ENCODE measurements around the gene ATL2. TPM values are rescaled to one million over a fixed set of nuclear protein-coding genes. Genes with fewer than 3 reads are reported as not detected.

ATL2 gene
- total RNA-seq, 1 experiment from 2014 or later, result 66.7 TPM

- no peak for TF ChIP-seq CTCF (conservative IDR thresholded peaks at IDR 0.05)
- Mint-ChIP-seq H3K9me3 (no peaks in the 10 kb centered on the region; a peak in 1 of 5 replicates), H3K27ac (no peak overlapping the region), H3K27me3 (ENCODE audit: low read depth) (peaks cover 5% of the 10 kb centered on the region), H3K4me1 (peaks cover 4 to 6% of the 10 kb centered on the region in 2 experiments), H3K4me3 (no peak overlapping the region), H3K36me3 (ENCODE audit: insufficient read depth in 1 of 3, low read depth in 3 of 3) (no peaks in the 10 kb centered on the region; a peak in 1 of 7 replicates)
- H3K9me3 ChIP-seq (ENCODE audit: control insufficient read depth, low read depth, low read length), result no peaks in the 10 kb centered on the region
- no peak overlapping the region for H4K8ac ChIP-seq (replicated peaks; ENCODE audit: insufficient read length, low read depth, low read length)
- no peak overlapping the region for H3K27ac ChIP-seq (ENCODE audit: insufficient read length, low read depth, low read length)
- no peaks in the 10 kb centered on the region for H3K27me3 ChIP-seq (ENCODE audit: insufficient read depth, low read length)
- H3K9ac ChIP-seq (ENCODE audit: extremely low read depth, insufficient read length, low read length), result no peak overlapping the region
- H2BK20ac ChIP-seq (ENCODE audit: low read depth, low read length, poor library complexity, severe bottlenecking), result no peak overlapping the region
- no peak overlapping the region for H3K23ac ChIP-seq (ENCODE audit: insufficient read length, low read depth, low read length)
- no peak overlapping the region for H2BK5ac ChIP-seq (ENCODE audit: insufficient read length, low read length)
- no peak overlapping the region for H3K4me2 ChIP-seq (ENCODE audit: insufficient read depth, insufficient read length, low read length)
- H2BK12ac ChIP-seq (ENCODE audit: insufficient read length, low read depth, low read length), result no peak overlapping the region
- H3K79me1 ChIP-seq (ENCODE audit: insufficient read depth, low read depth, low read length, poor library complexity, severe bottlenecking), result no peaks in the 10 kb centered on the region
- DNase-seq, result no peak
- H3K79me2 ChIP-seq (ENCODE audit: insufficient read depth, low read length), result no peaks in the 10 kb centered on the region
- no peaks in the 10 kb centered on the region for H3K4me1 ChIP-seq (ENCODE audit: insufficient read depth, low read length)
- no peak overlapping the region for H3K18ac ChIP-seq (ENCODE audit: insufficient read length, low read depth, low read length)
- no peak overlapping the region for H2AK5ac ChIP-seq (ENCODE audit: insufficient read length, low read length)
- no peak overlapping the region for H2BK120ac ChIP-seq (ENCODE audit: low read depth, low read length, poor library complexity, severe bottlenecking)
- H4K5ac ChIP-seq (ENCODE audit: insufficient read length, low read depth, low read length), result no peak overlapping the region
- WGBS (ENCODE audit: extremely low coverage, insufficient read length, low lambda C conversion rate), result no CpG with 5 or more reads among the region's 2 CpGs
- H4K91ac ChIP-seq (ENCODE audit: insufficient read length, low read depth, low read length), result no peak overlapping the region
- no peak overlapping the region for H2AFZ ChIP-seq (ENCODE audit: low read length)
- H3K4ac ChIP-seq (ENCODE audit: low read depth, low read length), result no peak overlapping the region
- no peaks in the 10 kb centered on the region for H4K20me1 ChIP-seq (ENCODE audit: control insufficient read depth, insufficient read depth, insufficient read length)
- H3T11ph ChIP-seq (ENCODE audit: low read length), result no peak overlapping the region
- no peak overlapping the region for H2BK15ac ChIP-seq (ENCODE audit: low read depth, low read length)
- H3K14ac ChIP-seq (ENCODE audit: insufficient read depth, low read length), result no peak overlapping the region
- H3K23me2 ChIP-seq (ENCODE audit: insufficient read length, low read depth, low read length, poor library complexity, severe bottlenecking), result no peaks in the 10 kb centered on the region
- no peak overlapping the region for H3K56ac ChIP-seq (ENCODE audit: insufficient read length, low read depth, low read length)
Measured at GRCh38 chr2:38268001-38268400, 109.1 kb downstream of the ATL2 start.

Data from H9 (cell line).